SKM-1 treated with dmso at 0.1 percent for 144 hours (cell line): ENCODE data around the gene MAP4K2.
A peak's percentile ranks its signal among the peaks of the same experiment; 100 is the strongest.
"Not testable (repeated sequence)": the region's sequence is repeated elsewhere in the genome, so short reads cannot be mapped to it uniquely, and the experiment has no call there.

Experiments used
- DNase-seq: peaks from one replicate; lab custom pipeline; 2025; ENCODE audit not compliant: unreplicated experiment; lab: John Stamatoyannopoulos, UW

Gene MAP4K2

GRCh38 chr11:64803158-64803845, at the start of gene MAP4K2:
MAP4K2 (minus strand) TSS chr11:64803214; CDS start chr11:64803149, 65 bp downstream.
- peak; percentile 73 for DNase-seq

DNA sequence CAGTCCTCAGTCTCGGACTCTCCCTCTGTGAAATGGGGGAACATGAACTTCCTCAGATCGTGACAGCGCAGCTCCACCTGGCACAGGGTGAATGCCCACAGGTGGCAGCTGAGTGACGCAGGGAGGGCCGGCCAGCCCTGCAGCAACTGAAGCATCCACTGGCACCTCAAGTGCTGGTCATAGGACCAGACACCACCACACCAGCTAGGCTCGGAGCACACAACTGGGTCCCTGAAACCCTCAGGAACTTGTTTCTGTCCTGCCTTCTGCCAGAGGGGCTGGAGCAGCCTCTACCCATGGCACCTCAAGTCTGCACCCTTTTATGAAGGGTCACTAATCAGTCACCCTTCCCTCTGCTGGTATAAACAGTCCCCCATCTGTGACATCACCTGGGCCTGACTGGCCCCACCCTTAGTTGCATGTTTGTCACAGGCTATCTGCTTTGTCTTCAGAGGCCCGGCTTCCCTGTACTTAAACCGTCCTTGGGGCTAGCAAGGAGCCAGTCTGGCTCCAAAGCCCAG, 48.9 kb upstream of the MAP4K2 start:
- no peak for DNase-seq

- DNase-seq = no peak
Measured at GRCh38 chr11:64850979-64851567, 48.1 kb upstream of the MAP4K2 start.

DNA sequence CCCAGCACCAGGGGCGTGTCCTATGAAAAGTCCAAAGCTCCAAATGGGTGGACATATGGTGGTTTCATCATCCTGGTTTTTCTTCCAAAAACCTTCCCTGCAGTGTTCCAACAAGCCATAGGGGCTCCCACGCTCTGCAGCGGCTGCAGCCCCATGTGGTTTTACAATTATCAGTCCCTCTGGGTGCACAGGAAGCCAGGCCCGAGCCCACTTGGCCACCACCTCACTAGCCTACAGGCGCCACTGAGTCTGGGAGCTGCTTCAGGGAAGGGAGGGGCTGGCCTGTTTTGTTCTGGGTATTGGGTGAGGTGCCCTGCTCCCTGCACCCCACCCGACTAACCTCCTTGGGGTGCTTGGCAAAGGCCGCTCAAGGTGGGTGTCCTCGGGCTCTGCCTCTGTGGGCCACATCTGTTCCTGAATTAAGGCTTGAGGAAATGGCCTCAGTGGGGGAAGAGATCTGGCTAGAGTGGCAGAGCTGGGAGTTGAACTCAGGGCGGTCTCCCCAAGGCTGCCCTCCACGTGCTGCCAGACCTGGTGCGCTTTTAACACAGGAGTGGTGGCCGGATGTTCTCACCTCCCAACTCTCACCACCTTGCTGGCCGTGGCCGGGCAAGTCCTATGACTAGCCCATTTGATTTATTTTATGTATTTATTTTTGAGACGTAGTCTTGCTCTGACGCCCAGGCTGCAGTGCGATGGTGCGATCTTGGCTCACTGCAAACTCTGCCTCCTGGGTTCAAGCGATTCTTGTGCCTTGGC, 46.8 kb upstream of the MAP4K2 start:
- DNase-seq = no peak

- DNase-seq = no peak
Measured at GRCh38 chr11:64848826-64849597, 46.0 kb upstream of the MAP4K2 start.

- no peak for DNase-seq
Measured at GRCh38 chr11:64848214-64848825, 45.3 kb upstream of the MAP4K2 start.

- peak; percentile 90 for DNase-seq
Measured at GRCh38 chr11:64846998-64847666, 44.1 kb upstream of the MAP4K2 start.

GRCh38 chr11:64845776-64846129, 42.7 kb upstream of the MAP4K2 start:
- not testable (repeated sequence) for DNase-seq

- no peak for DNase-seq
Measured at GRCh38 chr11:64845129-64845775, 42.2 kb upstream of the MAP4K2 start.

GRCh38 chr11:64844330-64845128, 41.5 kb upstream of the MAP4K2 start, which contains the start of gene CDC42BPG:
CDC42BPG (minus strand) TSS chr11:64844653; CDS start chr11:64844569, 84 bp downstream.
- peak; percentile 48 for DNase-seq

GRCh38 chr11:64843686-64844329, 40.8 kb upstream of the MAP4K2 start:
- no peak for DNase-seq

- DNase-seq = no peak
Measured at GRCh38 chr11:64842851-64843685, 40.1 kb upstream of the MAP4K2 start.

GRCh38 chr11:64842366-64842759, 39.3 kb upstream of the MAP4K2 start:
- no peak for DNase-seq

- no peak for DNase-seq
Measured at GRCh38 chr11:64841592-64842365, 38.8 kb upstream of the MAP4K2 start.

DNA sequence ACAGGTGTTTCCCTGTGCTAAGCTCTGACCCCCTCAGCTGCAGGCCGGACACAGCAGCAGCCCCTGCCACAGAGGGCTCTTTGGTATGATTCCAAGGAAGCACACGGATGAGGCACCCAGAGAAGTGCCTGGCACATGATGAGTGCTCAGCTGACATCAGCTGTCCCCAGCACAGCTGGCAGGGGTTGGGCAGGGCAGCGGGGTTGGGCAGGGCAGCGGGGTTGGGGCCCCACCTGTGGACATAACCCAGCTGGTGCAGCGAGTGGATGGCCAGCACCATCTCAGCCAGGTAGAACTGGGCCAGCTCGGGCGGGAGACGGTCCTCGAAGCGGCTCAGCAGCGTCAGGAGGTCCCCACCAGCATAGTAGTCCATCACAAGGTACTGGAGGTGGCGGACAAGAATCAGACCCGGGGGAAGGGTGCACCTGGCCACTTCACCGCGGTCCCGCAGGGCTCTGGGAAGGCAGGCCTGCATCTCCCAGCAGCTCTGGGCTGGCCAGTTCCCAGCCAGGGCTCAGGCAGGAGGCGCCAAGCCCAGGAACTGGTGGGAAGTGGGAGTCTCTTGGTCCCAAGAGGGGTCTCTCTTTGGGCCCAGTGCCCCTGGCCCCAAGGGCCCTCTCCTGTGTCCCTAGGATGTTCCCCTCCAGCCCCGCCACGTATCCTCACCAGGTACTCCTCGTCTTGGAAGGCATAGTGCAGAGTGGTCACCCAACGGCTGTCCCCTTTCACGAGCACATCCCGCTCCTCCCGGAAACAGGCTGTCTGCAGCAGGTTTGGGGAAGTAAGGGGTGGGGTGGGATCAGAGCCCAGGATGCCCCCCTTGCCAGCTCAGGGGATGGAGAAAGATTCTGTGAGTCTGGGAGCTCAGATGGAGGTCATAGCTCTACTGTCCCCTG, 37.1 kb upstream of the MAP4K2 start:
- no peak for DNase-seq

DNA sequence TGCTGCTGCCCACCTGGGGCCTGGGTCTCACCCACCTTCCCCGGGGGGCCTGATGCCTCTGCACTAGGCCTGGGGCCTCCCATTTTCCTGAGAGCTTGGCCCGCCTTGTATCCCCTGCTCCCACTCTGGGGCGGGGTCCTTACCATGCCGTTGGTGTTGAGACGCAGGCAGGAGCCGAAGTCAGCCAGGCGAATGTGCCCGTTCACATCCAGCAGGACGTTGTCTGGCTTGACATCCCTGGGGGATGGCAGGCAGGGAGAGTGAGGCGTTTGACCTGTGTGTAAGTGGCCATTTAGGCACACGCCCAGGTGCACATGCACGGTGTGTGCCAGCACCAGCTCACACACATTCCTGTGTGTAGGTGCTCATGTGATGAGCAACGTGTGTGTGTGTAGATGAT, 36.3 kb upstream of the MAP4K2 start:
- no peak for DNase-seq
